ENCODE measurements around the gene CD302. TPM values are rescaled to one million over a fixed set of nuclear protein-coding genes. Genes with fewer than 3 reads are reported as not detected.

The CD302 gene
- total and polyA plus RNA-seq, 2 donors (not counting 3 experiments of a cell fraction or from before 2014, with no cell fraction given): 10.4 to 10.6 TPM

- dilution Hi-C loops (cut with MboI; ENCODE audit: extremely low pct_ligation_motif_present, low sequenced_read_pairs): loop anchor here (25.0 kb wide), 1 partner anchor 108 kb away; the partner anchor contains the start of gene BAZ2B
- CTCF ChIA-PET: no interaction called here
Observed at GRCh38 chr2:159720676-159721075, 77.3 kb downstream of the CD302 start.

More at GRCh38 chr2:159720676-159721075, 77.3 kb downstream of the CD302 start:
- BruUV-seq (replicated peaks): no TSS peak
- intact Hi-C loops (cut with micrococcal nuclease): no loop called here
- Histone ChIP-seq H3K9me3 (replicated peaks; ENCODE audit: control insufficient read depth, insufficient read depth, low read length) (no peaks in the 10 kb centered on the region), H2AFZ (ENCODE audit: low read depth, low read length) (no peak overlapping the region), H3K36me3 (ENCODE audit: control insufficient read depth in 2 of 2, extremely low read depth in 1 of 2, insufficient read depth in 2 of 2, low read length in 2 of 2) (peaks cover 12 to 25% of the 10 kb centered on the region in 2 experiments), H3K4me2 (ENCODE audit: insufficient read depth, low read length) (no peak overlapping the region), H3K9ac (replicated peaks; ENCODE audit: extremely low read depth, insufficient read depth, low read length) (no peak overlapping the region), H3K79me2 (ENCODE audit: control insufficient read depth, insufficient read depth, low read length) (peaks cover 100% of the 10 kb centered on the region), H3K27me3 (ENCODE audit: control insufficient read depth in 2 of 2, insufficient read depth in 2 of 2, low read length in 2 of 2) (no peaks in the 10 kb centered on the region), H3K9me1 (replicated peaks; ENCODE audit: control insufficient read depth, extremely low read depth, insufficient read depth, low read length) (no peaks in the 10 kb centered on the region), H3K27ac (ENCODE audit: insufficient read depth, low read depth, low read length) (no peak overlapping the region), H3K4me1 (ENCODE audit: control insufficient read depth, extremely low read depth, insufficient read depth, low read length) (peaks cover 25% of the 10 kb centered on the region), H4K20me1 (replicated peaks; ENCODE audit: control insufficient read depth, extremely low read depth, insufficient read depth, low read length) (peaks cover 30% of the 10 kb centered on the region), H3K4me3 (replicated peaks in 1 of 3; ENCODE audit: insufficient read depth in 1 of 3, low read depth in 1 of 3, low read length in 3 of 3) (no peak overlapping the region)
- DNase-seq (ENCODE audit: low read depth, low spot score) (no peak), FAIRE-seq (no peak)
- POLR2A ChIA-PET: no interaction called here
- TF ChIP-seq JUN (IDR thresholded peaks at IDR 0.05; ENCODE audit: borderline replicate concordance, insufficient read depth, insufficient read length, low read depth) (no peak), EZH2 (IDR thresholded peaks at IDR 0.05; ENCODE audit: borderline replicate concordance, low read depth, low read length, severe bottlenecking) (no peak)

Other genes with a start within 250 kb of the CD302 start
- 69.8 and 73.8 TPM in 2 replicates for gene BAZ2B, start 181.7 kb downstream of the CD302 start, total RNA-seq
- gene BAZ2B, start 181.7 kb downstream of the CD302 start, polyA plus RNA-seq: 22.1 and 24.9 TPM in 2 replicates
- gene MARCHF7, start 85.7 kb downstream of the CD302 start, total RNA-seq: 82.0 and 93.9 TPM in 2 replicates
- gene MARCHF7, start 85.7 kb downstream of the CD302 start, polyA plus RNA-seq: 15.3 and 21.2 TPM in 2 replicates
- 11.7 and 13.2 TPM in 2 replicates for gene LY75, start 106.5 kb upstream of the CD302 start, total RNA-seq
- gene LY75, start 106.5 kb upstream of the CD302 start, polyA plus RNA-seq: 2.8 and 3.8 TPM in 2 replicates

Data from endothelial cell of umbilical vein (primary cell).